HG03575 (cell line): ENCODE measurements around the gene GFRA1.

Experiments
- ATAC-seq: cut with Tn5 transposase; IDR thresholded peaks from one replicate; pipeline ENCODE4 v1.9.1; 2021; ENCODE audit not compliant: unreplicated experiment, insufficient number of reproducible peaks, low FRiP score; ENCODE audit errors: extremely low read depth

GFRA1 gene

GRCh38 chr10:116210588-116211346 lies 62.2 kb downstream of the GFRA1 start:
- ATAC-seq = no peak

DNA sequence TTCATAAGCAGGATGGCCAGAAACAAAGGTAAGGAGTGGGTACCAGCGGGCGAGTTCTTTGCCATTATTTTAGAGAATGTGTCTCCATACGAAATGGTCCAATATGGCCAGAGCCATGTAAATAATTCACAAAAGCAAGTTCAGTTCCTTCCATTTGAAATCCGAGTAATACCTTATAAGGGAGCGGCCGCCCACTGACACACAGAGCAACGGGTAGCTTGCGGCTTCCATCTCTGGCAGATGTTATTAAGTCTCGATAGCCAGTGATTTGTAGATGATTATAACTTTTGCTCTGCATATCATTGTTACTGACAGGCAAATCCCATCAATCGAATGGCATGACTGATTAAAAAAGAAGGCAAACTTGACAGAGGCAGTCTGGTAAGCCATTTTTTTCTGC lies 63.2 kb downstream of the GFRA1 start:
- no peak for ATAC-seq

DNA sequence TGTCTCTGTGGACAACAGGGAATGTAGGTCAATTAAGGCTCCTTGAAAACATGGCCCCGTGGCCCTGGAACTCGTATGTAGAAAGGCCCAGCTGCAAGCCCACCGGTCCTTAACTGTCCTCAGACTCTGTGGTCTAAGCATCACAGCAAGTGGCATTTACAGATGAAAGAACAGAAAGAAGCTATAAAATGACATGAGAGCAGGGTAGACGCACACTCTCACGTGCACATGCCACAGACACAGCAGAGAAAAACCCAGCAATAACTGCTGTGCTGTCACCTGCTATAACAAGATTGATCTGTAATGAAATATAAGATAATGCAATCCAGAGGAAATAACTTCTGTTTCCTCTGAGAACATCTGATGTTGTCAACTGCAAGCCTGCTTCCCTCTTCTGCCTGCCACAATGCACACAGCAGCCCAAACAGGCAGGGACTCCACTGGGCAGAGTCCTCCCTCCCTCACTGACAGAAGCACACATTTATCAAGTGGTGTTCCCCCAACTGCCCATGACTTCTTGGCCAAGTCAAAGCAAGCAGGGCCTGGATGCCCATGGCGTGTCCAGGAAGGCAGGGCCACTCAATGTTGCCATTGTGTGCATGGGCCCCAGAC lies 63.9 kb downstream of the GFRA1 start:
- ATAC-seq = no peak

DNA sequence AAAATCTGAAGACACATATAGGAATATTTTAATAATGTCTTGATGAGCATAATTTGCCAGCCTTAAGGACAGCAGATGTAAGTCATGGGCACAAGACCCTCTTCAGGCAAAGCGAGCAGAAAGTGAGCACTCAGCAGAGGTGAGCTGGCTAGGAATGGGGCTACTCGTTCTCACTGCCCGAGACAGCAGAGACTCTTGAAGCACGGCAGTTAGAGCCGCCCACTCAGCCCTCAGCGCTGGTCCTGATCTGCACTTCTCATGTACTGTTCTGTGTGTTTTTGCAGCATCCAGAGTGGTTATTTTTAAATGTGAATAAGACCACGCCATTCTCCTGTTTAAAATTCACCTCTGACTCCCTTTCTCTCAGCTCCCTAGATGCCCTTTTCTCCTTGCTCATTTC lies 65.3 kb downstream of the GFRA1 start:
- ATAC-seq = no peak

DNA sequence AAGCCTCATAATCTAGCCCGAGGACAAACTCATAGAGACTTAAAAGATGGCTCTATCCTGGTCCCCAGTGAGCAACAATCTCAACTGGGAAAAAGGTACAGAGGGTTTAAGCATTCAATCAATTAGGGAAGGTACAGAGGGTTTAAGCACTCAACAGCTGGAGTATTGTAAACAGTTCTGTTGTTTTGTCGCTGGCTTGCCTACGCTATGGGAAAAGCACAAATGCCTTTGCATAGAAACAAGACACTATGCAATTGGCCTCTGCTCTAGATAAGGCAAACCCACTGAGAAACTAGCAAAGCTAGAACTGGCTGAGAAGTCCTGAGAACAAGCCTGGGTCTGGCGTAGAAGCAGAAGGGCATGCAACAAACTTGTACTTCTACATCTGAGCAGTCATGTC lies 69.3 kb downstream of the GFRA1 start:
- ATAC-seq = no peak

DNA sequence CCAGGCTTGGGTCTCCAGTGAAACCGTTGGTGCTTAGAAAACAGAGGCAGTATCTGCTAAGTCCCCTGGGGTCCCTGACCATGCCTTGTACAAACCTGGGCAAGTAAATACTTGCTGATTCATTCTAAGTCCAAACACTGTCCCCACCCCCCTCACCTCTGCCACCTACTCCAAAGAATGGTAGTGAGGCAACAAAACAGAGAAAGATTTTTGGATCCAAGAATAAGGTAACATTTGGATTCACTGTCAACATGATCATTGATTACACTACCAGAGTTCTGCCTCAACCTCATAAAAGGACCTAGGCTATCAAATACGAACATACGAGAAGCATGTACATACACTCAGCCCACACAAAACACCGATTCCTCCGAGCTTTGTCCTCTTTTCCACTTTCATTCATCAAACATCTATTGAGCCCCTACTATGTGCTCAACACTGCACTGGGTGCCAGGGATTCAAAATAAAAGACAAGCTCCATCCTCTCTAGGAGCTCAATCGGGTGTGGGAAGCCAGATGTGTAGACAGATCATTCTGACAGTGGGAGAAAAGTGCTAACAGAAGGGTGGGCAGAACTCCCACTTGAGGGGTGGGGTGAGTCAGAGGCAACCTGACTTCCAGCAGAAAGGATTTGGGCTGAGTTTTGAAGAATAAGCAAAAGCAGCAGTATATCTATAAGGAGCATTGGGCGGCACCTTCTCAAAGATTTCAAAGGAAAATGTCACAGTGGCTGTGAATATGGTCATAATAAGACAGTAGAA lies 71.2 kb downstream of the GFRA1 start:
- no peak for ATAC-seq

DNA sequence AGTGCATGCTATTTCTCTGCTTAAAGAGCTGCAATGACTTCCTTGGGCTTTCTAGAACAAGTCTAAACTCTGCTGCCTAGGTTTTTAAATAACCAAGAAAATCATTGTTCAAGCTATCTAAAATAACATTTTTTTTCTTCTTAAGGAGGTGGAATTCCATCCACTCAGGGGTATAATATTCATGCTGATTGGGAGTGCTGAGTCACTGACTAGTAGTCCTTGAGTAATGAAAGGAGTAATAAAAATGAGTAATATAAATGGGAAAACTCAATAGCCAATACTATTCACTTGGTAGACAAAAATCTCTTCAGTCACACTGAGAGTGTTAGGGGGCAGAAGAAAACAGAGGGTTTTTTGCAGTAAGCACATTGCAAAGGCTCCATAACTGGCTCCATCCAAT lies 72.0 kb downstream of the GFRA1 start:
- no peak for ATAC-seq

DNA sequence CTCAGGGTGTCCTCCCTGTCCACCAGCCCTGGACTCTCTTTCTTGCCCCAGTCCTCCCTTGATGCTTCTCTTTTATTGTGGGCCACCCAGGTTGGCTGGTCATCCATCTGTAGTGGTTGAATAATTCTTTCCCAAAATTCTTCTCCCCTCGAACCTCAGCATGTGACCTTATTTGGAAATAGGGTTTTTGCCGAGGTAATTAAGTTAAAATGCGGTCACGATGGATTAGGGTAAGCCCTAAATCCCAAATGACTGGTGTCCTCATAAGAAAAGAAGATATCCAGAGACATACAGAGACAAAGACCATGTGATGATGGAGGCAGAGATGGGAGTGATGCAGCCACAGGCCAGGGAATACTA lies 74.3 kb downstream of the GFRA1 start:
- no peak for ATAC-seq

GRCh38 chr10:116197946-116198675 lies 74.9 kb downstream of the GFRA1 start:
- ATAC-seq = no peak

GRCh38 chr10:116195583-116195982 lies 77.4 kb downstream of the GFRA1 start:
- ATAC-seq = no peak

DNA sequence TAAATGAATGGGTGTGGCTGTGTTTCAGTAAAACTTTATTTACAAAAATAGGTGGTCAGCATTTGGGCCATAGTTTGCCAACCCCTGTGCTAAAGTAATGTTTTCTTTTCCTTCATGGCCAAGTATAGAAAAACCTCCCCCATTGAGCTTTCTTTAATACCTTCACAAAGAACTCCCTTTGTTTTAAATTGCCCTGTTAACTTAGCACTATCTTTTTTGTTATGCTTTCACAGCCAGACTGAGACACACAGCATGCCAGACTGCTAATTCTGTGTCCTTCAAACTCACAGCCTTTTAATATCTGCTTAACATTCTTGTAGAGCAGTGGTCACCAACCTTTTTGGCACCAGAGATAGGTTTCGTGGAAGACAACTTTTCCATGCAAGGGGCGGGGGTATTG lies 78.0 kb downstream of the GFRA1 start:
- no peak for ATAC-seq

- ATAC-seq = no peak
Observed at GRCh38 chr10:116194061-116194460, 78.9 kb downstream of the GFRA1 start.

DNA sequence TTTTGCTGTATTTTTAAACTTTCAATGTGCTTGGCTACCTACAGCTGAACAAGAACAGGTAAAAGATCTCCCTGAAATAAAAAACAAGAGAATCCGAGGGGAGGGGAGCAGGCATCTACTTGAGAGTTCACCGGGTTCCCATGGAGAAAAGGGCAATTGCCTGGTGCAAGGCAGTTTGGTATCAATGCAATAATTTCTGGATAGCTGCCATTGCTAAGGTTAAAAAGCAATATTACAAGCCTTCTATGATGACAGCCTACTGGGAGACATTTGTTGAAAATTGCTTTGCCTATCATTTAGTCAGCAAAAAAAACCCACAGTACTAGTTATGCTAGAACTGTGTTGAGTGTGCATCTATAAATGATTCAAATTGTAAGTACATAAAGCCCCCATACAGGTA lies 82.1 kb downstream of the GFRA1 start:
- ATAC-seq = no peak

- no peak for ATAC-seq
Observed at GRCh38 chr10:116186273-116186672, 86.7 kb downstream of the GFRA1 start.

DNA sequence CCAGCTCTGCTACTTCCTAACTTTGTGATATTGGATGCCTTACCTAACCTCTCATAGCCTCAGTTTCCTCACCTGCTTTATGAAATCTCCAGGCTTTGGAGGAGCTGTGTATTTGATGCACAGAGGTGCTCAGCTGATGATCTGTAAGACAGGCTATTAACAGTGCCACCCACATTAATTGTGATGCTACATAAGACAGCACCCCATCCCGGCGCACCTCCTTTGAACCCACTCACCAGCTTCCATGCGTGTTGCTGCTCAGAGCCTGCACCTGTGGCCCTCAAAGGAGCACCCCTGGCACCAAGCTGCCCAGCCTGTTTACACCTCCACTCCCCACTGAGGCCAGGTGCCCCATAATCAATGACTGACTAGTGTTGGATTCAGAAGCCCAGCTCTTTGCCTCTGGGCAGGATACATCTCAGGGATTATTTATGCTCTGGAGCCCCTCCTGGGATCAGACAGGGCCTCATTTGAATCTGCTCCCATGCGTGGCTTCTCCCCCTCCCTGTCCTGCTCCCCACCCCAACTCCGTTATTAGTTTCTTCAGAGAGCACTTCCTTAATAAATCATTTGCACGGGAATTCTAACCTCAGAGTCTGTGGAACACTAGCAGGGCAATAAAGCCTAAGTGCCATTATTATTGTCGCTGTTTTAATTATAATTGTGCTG lies 87.7 kb downstream of the GFRA1 start:
- no peak for ATAC-seq

GRCh38 chr10:116184512-116184794 lies 88.6 kb downstream of the GFRA1 start:
- no peak for ATAC-seq

DNA sequence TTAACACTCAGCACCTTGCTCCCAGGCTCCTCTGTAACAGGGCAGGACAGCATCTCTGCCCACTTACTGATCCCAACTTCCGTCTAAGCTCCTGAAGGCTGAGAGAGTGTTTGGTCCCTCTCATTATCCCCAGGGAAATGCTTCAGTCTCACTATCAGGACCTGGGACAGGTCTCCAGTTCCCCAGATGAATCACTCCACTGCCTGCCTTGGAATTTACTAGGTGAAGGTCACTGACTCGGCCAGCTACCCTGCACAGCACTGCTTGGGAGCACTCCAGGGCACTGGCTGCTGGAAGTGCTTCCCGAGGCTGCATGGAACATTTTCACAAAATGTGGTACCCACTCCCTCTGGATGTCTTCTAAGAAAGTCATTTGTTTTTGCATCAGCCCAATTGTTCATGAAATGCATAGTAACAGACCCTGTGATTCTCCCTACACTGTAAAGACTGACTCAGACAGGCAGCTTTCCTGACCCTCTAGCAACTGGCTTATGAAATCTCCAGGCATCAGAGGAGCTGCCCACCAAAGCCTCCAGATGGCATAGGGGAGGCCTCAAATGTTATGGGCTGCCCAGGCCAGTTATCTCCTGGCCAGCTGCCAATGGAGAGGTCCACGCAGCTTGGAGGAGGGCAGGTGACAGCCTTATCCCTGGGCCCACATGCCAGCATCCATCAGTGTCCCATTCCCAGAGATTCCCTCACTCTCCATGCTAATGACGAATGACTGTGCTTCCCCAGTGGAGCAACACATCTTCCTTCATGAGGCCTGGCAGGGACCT lies 89.1 kb downstream of the GFRA1 start:
- ATAC-seq = no peak

DNA sequence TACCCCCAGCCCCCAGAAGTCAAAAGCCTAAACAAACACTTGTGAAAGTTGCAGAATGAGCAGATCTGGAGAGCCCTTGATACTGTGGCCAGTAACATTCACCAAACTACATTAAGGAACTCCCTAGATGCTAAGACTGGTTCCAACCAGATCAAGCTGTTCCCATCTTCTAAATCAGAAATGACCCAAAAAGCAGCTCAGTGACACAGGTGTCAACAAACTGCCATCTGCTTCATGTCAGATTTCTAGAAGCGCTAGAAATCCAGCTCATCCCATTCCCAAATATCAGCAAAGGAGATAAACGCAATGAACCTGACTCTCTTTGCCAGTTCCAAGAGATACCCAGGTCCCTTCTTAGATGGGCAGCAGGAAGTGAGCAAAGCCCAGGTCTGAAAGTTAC lies 90.6 kb downstream of the GFRA1 start:
- no peak for ATAC-seq
